SK-N-SH (cell line): ENCODE results near the gene PLEKHM3.

Source experiments
- CHD2 ChIP-seq: fragments of 150-350 bp; IDR thresholded peaks from 2 replicates; pipeline ENCODE4 v1.6.1; 2018; ENCODE audit warnings: low read length; ENCODE audit not compliant: partially characterized antibody
- CTCF ChIP-seq: fragments of 200-600 bp; sonication (generic); IDR thresholded peaks from 2 replicates; pipeline ENCODE4 v1.6.1; 2017; ENCODE audit warnings: antibody characterized with exemption, mild to moderate bottlenecking, moderate library complexity
- ELF1 ChIP-seq: IDR thresholded peaks from 2 replicates; pipeline ENCODE4 v1.4.0; 2012
- MAX ChIP-seq: IDR thresholded peaks from 2 replicates; pipeline ENCODE4 v1.4.0; 2012; ENCODE audit warnings: low read depth
- PBX3 ChIP-seq: IDR thresholded peaks from 2 replicates; pipeline ENCODE4; 2012
- POLR2AphosphoS5 ChIP-seq: IDR thresholded peaks from 2 replicates; pipeline ENCODE4 v1.6.1; 2012; ENCODE audit warnings: low read depth, low read length
- RAD21 ChIP-seq: IDR thresholded peaks from 2 replicates; pipeline ENCODE4 v1.6.1; 2012; ENCODE audit warnings: mild to moderate bottlenecking, low read length
- REST ChIP-seq: IDR thresholded peaks from 2 replicates; pipeline ENCODE4 v1.6.1; 2012; ENCODE audit warnings: mild to moderate bottlenecking, low read depth, low read length, moderate library complexity
- RFX5 ChIP-seq: IDR thresholded peaks from 2 replicates; pipeline ENCODE4 v1.6.1; 2012; ENCODE audit warnings: mild to moderate bottlenecking, improper control_type of control experiment, low read length
- SMC3 ChIP-seq: IDR thresholded peaks from 2 replicates; pipeline ENCODE4 v1.6.1; 2012; ENCODE audit warnings: low read depth, low read length, improper control_type of control experiment
- TCF12 ChIP-seq: IDR thresholded peaks from 2 replicates; pipeline ENCODE4 v1.4.0; 2012
- TEAD4 ChIP-seq: IDR thresholded peaks from 2 replicates; pipeline ENCODE4 v1.4.0; 2012; ENCODE audit warnings: mild to moderate bottlenecking, borderline replicate concordance; ENCODE audit not compliant: insufficient read depth
- YY1 ChIP-seq: IDR thresholded peaks from 2 replicates; pipeline ENCODE4 v1.4.0; 2012; ENCODE audit warnings: low read depth, mild to moderate bottlenecking
- ZBTB33 ChIP-seq: IDR thresholded peaks from 2 replicates; pipeline ENCODE4 v1.4.0; 2012; ENCODE audit warnings: low read depth, borderline replicate concordance

- TF ChIP-seq ZBTB33 (no peak), CTCF (no peak), ELF1 (no peak), SMC3 (no peak), POLR2AphosphoS5 (no peak), RFX5 (no peak), CHD2 (no peak), REST (no peak), MAX (no peak), PBX3 (no peak), RAD21 (no peak), TCF12 (no peak), TEAD4 (no peak), YY1 (no peak)
Observed at GRCh38 chr2:207975921-207976320, 49.4 kb downstream of the PLEKHM3 start.
